ENCODE data around the gene TMEM132D. TPM values are rescaled to one million over a fixed set of nuclear protein-coding genes. Genes with fewer than 3 reads are reported as not detected.

TMEM132D gene
- total RNA-seq, 2 experiments from 2014 or later, result not detected

GRCh38 chr12:129873111-129873832, 30.6 kb downstream of the TMEM132D start:
- BruUV-seq (replicated peaks), result no TSS peak
- H3K4me1 ChIP-seq (ENCODE audit: insufficient read depth, low read length, poor library complexity, severe bottlenecking), result no peaks in the 10 kb centered on the region
- no peak overlapping the region for H2AFZ ChIP-seq (ENCODE audit: low read length)
- TF ChIP-seq EZH2phosphoT487 (IDR thresholded peaks at IDR 0.05; ENCODE audit: borderline replicate concordance, low read depth, low read length) (no peak), CTCF (conservative IDR thresholded peaks at IDR 0.05; ENCODE audit: low read length) (no peak)
- CTCF ChIA-PET (ENCODE audit: unreplicated experiment), result no interaction called here
- intact Hi-C loops (cut with micrococcal nuclease; ENCODE audit: unreplicated experiment), result no loop called here
- no peaks in the 10 kb centered on the region for H4K20me1 ChIP-seq (ENCODE audit: insufficient read depth, low read length)
- H3K4me2 ChIP-seq (ENCODE audit: low read length), result no peak overlapping the region
- H3K79me2 ChIP-seq (ENCODE audit: insufficient read depth, low read depth, low read length), result no peaks in the 10 kb centered on the region
- DNase-seq (ENCODE audit: low spot score), result no peak
- H3K36me3 ChIP-seq (ENCODE audit: insufficient read depth, low read length), result no peaks in the 10 kb centered on the region
- H3K27ac ChIP-seq (ENCODE audit: low read depth, low read length, poor library complexity, severe bottlenecking), result no peak overlapping the region
- POLR2A ChIA-PET, result no interaction called here
- no peak overlapping the region for H3K4me3 ChIP-seq (ENCODE audit: low read depth, low read length, poor library complexity, severe bottlenecking)
- H3K9me2 ChIP-seq (ENCODE audit: insufficient read depth, low read length), result no peaks in the 10 kb centered on the region
- no peaks in the 10 kb centered on the region for H3K9me3 ChIP-seq (ENCODE audit: low read length)

GRCh38 chr12:129871991-129872972, 31.5 kb downstream of the TMEM132D start:
- POLR2A ChIA-PET, result no interaction called here
- DNase-seq (ENCODE audit: low spot score), result no peak
- Histone ChIP-seq H3K79me2 (ENCODE audit: insufficient read depth, low read depth, low read length) (no peaks in the 10 kb centered on the region), H4K20me1 (ENCODE audit: insufficient read depth, low read length) (no peaks in the 10 kb centered on the region), H3K4me2 (ENCODE audit: low read length) (no peak overlapping the region), H3K4me3 (ENCODE audit: low read depth, low read length, poor library complexity, severe bottlenecking) (no peak overlapping the region), H3K36me3 (ENCODE audit: insufficient read depth, low read length) (no peaks in the 10 kb centered on the region), H3K9me3 (ENCODE audit: low read length) (no peaks in the 10 kb centered on the region), H3K9me2 (ENCODE audit: insufficient read depth, low read length) (no peaks in the 10 kb centered on the region), H3K27ac (ENCODE audit: low read depth, low read length, poor library complexity, severe bottlenecking) (no peak overlapping the region), H3K4me1 (ENCODE audit: insufficient read depth, low read length, poor library complexity, severe bottlenecking) (no peaks in the 10 kb centered on the region), H2AFZ (ENCODE audit: low read length) (no peak overlapping the region)
- intact Hi-C loops (cut with micrococcal nuclease; ENCODE audit: unreplicated experiment), result no loop called here
- TF ChIP-seq CTCF (conservative IDR thresholded peaks at IDR 0.05; ENCODE audit: low read length), result no peak
- no peak for TF ChIP-seq EZH2phosphoT487 (IDR thresholded peaks at IDR 0.05; ENCODE audit: borderline replicate concordance, low read depth, low read length)
- CTCF ChIA-PET (ENCODE audit: unreplicated experiment), result no interaction called here
- no TSS peak for BruUV-seq (replicated peaks)

All from OCI-LY7 (cell line).